ENCODE results near the gene TMEM51.

TMEM51 gene

GRCh38 chr1:15255582-15256149, 102.1 kb downstream of the TMEM51 start:
- no peak for DNase-seq

- no peak for DNase-seq
These were observed 103.0 kb downstream of the TMEM51 start for GRCh38 chr1:15256584-15256983.

- DNase-seq = no peak
These were observed 103.8 kb downstream of the TMEM51 start for GRCh38 chr1:15257309-15257708.

GRCh38 chr1:15258833-15259621, 105.5 kb downstream of the TMEM51 start:
- DNase-seq = no peak

- no peak for DNase-seq
These were observed 106.1 kb downstream of the TMEM51 start for GRCh38 chr1:15259622-15260007.

GRCh38 chr1:15260418-15261154, 107.0 kb downstream of the TMEM51 start:
- DNase-seq = no peak

GRCh38 chr1:15261155-15262002, 107.8 kb downstream of the TMEM51 start:
- no peak for DNase-seq

- no peak for DNase-seq
These were observed 108.4 kb downstream of the TMEM51 start for GRCh38 chr1:15262003-15262377.

- DNase-seq = no peak
These were observed 109.2 kb downstream of the TMEM51 start for GRCh38 chr1:15262706-15263105.

- no peak for DNase-seq
These were observed 111.2 kb downstream of the TMEM51 start for GRCh38 chr1:15264769-15265168.

Data from NCI-H2171 treated with DMSO at 0.1 percent for 48 hours (cell line).